ENCODE measurements around the gene NBPF1. TPM values are rescaled to one million over a fixed set of nuclear protein-coding genes. Genes with fewer than 3 reads are reported as not detected.
A peak's percentile ranks its signal among the peaks of the same experiment; 100 is the strongest.
"Not testable (repeated sequence)": the region's sequence is repeated elsewhere in the genome, so short reads cannot be mapped to it uniquely, and the experiment has no call there.

The NBPF1 gene
- total RNA-seq, 1 donor from 2014 or later, result 41.8 TPM

DNA sequence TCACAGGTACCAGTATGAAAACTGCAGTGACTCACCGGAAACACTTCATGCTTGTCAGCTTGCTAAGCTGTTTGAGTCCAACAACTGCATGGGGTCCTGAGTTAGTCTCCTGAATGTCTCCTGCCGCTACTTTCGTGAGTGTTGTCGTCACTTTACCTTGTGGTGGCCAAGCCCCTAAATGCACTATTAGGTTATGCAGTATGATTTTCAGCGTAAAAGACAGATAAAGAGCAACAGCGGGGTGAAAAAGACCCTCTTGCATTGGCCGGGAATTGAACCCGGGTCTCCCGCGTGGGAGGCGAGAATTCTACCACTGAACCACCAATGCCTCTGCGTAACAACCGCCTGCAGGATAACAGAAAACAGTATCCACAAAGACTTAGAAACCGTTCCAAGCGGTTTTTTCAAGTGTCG lies 67.7 kb downstream of the NBPF1 start:
- DNase-seq (ENCODE audit: low read depth), result peak; percentile 33

DNA sequence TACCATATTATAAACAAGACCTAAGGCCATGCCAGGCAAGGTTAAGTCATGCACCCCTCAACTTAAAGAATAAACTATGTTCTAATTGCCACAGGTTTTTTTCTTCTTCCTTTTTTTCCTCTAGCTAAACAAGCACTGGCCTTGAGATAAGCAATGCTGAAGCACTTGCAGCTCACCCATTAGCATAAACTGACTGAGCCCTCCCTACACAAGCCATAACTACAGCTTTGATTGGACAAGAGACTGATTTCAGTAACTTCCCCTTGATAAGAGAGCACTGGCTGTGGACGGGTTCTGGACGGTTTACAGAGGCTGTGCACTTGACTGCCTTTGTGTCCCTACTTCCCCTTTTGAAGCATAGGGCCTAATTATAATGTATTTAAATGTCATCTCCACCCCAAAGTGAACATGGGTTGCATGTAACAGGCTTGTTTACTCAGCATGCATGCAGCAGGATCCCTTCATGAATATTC lies 72.9 kb downstream of the NBPF1 start:
- not testable (repeated sequence) for DNase-seq (ENCODE audit: low read depth)

DNA sequence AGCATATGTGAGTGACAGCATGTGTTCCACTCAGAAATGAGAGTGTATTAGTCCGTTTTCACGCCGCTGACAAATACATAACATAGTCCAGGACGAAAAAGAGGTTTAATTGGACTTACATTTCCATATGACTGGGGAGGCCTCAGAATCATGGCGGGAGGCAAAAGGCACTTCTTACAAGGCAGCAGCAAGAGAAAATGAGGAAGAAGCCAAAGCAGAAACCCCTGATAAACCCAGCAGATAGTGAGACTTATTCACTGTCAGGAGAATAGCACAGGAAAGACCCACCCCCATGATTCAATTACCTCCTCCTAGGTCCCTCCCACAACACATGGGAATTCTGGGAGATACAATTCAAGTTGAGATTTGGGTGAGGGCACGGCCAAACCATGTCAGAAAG lies 75.8 kb downstream of the NBPF1 start:
- DNase-seq (ENCODE audit: low read depth), result not testable (repeated sequence)

DNA sequence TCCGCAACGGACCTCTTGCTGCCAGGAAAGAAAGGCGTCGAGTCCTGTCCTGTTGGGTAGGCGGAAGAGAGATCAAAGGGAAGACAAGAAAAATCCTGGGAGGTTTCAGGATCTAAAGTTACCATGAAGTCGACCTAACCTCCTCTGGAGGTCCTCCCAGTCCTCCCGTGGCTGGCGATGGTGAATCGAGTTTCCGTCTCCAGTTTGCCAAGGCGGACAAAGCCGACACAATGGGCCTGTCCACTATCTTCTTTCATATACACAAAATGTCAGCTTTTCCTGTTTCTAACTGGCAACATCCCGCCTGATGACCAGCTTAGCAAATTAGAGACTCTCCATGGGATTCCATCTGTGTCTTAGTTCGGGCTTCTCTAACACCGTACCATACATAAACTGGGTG lies 76.6 kb downstream of the NBPF1 start:
- not testable (repeated sequence) for DNase-seq (ENCODE audit: low read depth)

DNA sequence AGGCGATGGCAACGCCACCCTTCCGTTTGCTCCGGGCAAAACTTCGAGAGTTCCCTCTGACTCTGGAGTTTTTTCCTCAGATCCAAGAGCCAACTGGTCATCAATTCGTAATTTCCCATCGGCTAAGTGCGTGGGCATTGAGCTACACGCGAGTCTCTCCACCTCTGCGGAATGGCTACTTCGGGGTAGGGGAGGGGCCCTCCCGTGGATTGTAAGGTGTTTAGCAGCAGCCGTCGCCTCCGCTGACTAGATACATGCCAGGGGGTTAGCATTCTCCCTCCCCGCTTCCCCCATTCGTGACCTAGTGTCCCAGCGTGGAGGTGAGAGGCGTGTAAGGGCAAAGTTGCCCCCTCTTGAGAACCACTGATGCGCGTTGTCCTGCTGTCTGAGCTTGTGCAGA lies 77.5 kb downstream of the NBPF1 start:
- DNase-seq (ENCODE audit: low read depth), result not testable (repeated sequence)

DNA sequence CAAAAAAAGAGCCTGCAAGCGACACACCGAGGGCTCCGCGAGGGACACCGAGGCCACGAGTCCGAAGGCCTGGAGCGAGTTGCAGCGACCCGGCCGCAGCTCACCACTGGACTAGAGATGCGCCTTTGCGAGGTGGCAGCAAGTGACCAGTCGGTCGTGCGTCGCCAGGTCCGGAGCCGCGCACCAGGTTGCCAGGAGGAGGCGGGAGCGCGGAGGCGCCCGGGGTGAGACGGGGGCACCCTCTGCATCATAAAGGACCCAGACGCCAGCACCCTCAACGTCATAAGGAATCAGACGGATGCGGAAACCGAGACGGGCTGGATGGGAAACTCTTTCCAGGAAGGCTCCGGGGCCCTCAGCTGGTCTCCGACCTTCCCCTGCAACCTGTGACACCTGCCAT lies 77.9 kb downstream of the NBPF1 start:
- DNase-seq (ENCODE audit: low read depth), result not testable (repeated sequence)

DNA sequence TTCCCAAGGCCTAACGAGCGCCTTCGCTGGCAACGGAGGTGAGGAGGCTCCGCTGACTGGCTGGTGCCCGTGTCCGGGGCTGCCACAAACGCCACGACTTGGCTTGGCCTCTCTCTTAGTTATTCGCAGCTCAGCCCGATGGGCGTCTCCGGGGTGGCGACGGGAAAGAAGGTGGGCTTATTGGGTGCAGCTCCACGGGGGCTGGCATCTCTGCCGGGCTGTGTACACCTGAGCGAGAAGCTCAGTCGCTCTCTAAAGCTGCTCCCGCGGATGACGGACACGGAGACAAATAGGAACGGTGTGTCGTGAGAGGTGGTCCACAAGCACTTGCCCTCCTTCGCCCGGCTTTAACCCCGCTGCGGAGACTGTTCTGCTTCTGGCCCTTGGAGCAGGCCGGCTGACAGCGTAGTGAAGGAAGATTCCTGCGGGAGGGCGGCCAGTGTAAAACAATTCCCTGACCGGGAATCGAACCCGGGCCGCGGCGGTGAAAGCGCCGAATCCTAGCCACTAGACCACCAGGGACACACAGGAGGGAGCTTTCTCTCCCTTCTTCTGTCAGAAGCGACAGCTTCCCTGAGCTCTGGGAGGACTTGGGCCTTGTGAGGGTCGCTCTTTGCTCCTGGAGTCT lies 78.4 kb downstream of the NBPF1 start:
- DNase-seq (ENCODE audit: low read depth), result peak; percentile 22

DNA sequence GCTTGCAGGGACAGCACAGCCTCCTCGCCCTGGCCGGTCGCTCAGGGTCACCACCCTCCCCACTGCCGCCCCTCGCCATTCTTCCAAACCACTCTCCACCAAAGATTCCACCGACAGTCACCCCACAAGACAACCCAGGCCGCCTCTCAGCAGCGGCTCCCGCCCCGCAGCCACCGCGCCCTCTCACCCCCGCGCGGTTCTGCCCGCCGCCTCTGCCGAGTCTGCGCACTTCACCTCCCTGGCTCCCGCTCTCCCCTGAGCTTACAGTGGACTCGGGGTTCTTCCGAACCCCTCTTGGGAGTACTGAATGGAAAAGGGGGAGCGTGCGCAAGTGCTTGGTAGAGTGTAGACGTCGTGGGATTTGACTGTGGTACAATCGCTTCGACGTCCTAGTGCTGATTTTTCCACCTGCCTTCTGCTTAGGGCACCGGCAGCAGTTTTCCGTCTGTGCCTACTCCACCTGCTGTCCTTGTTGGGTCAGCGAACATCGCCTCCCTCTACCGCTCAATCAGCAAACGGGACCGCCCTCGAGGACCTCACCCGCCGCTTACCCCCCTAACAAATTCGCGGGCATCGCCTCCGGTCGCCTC lies 79.0 kb downstream of the NBPF1 start:
- not testable (repeated sequence) for DNase-seq (ENCODE audit: low read depth)

DNA sequence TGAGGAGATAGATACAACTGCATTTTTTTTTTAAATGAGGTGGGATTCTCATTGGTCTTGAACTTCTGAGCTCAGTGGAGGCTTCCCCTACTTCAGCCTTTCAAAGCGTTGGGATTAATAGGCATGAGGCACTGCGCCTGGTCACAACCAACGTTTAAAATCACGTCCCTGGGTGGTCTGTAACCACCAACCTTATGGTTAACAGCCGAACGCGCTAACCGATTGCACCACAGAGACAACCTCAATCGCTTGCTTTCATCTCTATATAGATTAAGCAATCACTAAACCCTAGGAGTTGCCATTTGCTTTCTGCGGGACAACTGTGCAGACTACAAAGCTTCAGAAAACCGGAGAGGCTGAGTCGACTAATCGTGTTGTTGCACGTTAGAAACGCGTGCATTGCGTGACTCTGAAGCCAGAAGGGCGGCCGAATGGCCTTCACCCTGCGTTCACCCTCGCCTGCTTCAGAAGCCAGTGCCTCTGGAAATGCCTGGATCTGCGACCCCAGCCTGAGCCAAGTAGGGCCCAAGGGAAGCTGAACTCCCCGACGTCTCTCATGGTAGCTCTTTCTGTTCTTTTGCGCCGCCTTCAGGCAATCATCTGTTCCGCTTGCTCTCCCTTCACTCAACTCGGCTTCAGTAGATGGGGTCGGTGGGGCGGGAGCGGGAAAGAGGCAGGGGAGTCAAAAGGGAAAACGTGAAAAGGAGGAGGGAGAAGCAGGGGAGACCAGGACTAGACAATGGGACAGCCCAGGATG lies 81.0 kb downstream of the NBPF1 start:
- DNase-seq (ENCODE audit: low read depth), result not testable (repeated sequence)

DNA sequence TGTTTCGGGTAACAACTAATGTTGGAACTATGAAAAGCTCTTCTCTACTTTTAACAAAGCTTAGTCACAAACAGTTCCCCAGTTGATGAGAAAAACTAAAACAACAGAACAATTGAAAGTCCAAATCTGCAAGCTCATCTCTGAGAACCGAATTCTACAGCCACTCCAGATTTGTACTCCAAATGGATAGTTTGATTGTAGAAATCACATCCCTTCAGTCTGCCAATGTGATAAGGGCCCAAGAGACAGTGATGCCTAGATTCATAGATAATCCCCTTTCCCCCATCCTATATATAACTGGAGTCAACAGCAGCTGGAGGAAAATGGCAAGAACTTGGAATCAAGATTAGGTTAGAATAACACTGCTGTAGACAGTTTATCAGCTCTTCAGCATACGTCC lies 85.0 kb downstream of the NBPF1 start:
- DNase-seq (ENCODE audit: low read depth), result not testable (repeated sequence)

DNA sequence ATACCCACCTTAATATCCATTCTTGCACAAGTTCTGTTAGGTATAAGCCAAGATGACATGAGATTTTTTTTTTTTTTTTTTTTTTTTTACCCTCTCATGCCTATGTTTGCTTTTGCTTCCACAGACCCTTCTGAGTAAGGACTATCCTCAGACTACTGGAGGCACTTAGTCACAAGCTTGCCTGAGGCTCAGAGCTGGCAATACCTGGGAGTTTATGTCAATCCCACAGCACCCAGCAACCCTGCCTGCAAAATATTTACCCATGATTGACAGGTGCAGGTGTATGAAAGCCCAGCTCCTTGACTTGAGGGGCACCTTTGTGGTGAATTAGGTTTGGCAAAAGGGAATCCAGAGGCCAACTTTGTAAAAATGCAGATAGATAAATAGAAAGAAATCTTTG lies 87.6 kb downstream of the NBPF1 start:
- peak; percentile 4 for DNase-seq (ENCODE audit: low read depth)

DNA sequence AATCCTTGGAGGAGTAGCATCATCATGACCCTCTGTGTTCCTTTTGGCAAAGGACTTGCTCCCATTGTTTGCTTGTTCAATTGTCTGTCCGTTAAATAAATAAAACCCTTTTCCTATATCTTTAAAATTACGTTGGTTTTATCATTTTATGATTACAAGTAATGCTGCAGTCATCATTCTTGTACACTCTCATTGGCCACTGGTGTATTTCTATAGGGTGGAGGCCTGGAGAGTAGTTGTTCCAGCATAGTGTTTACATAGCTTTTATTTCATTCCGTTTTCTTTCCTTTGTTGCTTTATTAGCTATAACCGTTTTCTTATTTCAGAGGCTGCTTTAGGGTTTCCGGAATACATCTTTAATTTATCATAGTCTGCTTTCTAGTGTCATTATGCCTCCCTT lies 91.7 kb downstream of the NBPF1 start:
- not testable (repeated sequence) for DNase-seq (ENCODE audit: low read depth)

DNA sequence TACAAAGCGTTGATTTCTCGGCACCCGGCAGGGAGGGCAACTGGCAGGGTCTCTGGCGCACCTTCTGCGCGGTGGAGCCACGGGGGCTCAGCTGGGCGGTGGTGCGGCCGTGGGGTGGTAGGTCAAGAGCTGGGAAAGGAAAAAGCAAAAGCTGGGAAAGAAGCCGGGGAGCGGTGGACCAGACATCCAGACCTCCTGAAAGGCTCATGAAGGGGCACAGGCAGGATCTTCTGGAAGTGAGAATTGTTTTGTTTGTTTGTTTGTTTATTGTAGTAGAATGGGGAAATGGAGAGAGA lies 92.1 kb downstream of the NBPF1 start:
- DNase-seq (ENCODE audit: low read depth), result no peak

DNA sequence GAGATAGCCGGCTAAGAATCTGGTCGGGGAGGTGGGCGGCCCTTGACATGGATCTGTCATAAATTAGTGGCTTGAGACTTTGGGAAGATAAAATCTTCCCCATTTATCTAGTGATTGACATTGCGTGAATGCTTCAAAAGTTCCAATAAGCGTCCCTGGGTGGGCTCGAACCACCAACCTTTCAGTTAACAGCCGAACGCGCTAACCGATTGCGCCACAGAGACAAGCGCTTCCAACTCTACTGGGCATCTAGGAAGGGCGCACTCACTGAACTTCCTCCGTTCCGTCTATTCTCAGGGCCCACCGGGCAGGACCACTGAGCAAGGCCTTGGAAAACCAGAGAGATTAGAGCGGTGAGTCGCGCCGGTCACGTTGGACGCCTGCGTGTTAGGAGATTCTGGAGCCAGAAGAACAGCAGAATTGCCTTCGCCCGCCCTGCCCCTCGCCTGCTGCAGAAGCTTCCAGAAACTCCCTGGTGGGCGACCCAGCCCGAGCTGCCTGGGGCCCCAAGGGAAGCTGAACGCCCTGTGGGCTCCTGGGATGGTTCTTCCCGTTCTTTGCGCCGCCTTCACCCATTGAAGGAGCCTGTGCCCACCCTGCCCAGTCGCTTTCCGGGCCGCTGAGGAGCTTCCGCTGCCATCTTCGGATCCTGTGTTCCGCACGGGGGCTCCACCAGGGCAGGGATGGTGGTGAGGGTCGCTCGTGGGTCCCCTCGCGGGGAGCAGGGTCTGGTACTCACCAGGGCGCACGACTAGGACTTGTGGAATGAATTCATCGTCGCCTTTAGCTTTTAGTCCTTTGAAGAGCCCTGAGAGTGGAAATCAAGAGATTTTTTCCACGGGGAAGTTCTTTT lies 92.7 kb downstream of the NBPF1 start:
- DNase-seq (ENCODE audit: low read depth), result not testable (repeated sequence)

DNA sequence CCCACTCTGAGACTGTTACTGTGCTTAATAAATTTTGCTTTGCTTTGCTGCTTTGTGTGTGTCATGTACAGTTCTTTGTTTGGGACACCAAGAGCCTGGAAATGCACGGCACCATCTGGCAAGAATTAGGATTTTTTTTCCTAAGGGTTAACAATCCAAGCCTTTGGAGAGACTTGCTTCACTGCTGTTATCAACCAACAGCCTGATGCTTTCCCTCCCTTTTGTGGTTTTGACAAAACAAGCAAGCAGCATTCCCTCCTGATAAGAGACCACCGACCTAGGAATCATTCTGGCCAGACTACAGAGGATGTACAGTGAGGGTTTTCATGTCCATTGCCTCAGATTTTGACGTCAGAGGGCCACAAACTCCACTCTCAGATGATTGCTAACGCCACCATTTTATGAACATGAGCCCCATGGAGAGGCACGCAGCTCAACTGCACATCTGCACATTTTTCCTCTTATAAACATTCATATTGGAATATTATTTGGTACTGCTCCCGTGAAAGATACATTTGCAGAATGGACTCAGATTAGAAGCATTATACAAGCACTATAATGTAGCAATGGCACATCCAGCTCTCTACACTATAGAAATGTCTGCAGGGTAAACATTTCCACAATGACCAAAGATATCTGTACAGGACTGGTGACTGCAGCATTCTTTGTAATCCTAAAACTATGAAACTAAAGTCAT lies 94.0 kb downstream of the NBPF1 start:
- DNase-seq (ENCODE audit: low read depth), result not testable (repeated sequence)

DNA sequence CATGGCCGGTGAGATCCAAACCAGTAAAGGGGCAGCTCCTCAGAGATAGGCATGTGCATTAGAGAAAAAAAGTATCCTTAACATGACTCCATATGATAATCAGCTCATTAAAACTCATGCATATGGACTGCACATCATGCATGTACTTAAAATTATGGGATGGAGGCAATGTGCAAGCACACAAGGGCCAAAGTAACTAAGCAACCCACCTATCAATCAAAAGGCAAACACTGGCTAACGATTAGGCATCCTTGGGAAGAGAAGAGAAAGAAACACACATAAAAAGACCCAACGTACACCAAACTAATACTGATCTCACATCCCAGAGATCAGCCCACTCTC lies 94.5 kb downstream of the NBPF1 start:
- not testable (repeated sequence) for DNase-seq (ENCODE audit: low read depth)

DNA sequence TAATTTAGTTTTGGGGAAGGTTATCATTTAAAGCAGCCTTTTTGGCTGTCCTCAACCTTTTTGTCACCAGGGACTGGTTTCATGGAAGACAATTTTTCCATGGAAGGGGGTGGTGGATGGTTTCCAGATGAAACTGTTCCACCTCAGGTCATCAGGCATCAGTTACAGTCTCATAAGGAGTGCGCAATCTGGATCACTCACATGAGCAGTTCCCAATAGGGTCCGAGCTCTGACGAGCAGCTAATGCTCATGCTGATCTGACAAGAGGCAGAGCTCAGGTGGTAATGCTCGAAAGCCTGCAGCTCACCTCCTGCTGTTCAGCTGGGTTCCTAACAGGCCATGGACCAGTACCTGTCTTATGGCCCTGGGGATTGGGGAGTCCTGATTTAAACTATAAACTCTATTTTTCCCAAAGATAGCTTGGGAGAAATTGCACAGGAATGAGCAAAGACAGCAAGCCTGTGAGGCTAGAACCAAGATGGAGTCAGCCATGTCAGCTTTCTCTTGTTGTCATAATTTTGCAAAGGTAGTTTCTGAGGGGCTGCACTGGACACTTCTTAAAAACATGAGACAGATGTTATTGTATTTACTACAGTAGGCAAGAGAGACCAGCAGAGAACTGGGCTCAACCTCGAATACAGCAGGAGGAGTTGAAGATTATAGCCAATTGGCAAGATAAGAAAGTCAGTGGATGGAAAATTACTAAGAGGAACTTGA lies 96.5 kb downstream of the NBPF1 start:
- DNase-seq (ENCODE audit: low read depth), result not testable (repeated sequence)

DNA sequence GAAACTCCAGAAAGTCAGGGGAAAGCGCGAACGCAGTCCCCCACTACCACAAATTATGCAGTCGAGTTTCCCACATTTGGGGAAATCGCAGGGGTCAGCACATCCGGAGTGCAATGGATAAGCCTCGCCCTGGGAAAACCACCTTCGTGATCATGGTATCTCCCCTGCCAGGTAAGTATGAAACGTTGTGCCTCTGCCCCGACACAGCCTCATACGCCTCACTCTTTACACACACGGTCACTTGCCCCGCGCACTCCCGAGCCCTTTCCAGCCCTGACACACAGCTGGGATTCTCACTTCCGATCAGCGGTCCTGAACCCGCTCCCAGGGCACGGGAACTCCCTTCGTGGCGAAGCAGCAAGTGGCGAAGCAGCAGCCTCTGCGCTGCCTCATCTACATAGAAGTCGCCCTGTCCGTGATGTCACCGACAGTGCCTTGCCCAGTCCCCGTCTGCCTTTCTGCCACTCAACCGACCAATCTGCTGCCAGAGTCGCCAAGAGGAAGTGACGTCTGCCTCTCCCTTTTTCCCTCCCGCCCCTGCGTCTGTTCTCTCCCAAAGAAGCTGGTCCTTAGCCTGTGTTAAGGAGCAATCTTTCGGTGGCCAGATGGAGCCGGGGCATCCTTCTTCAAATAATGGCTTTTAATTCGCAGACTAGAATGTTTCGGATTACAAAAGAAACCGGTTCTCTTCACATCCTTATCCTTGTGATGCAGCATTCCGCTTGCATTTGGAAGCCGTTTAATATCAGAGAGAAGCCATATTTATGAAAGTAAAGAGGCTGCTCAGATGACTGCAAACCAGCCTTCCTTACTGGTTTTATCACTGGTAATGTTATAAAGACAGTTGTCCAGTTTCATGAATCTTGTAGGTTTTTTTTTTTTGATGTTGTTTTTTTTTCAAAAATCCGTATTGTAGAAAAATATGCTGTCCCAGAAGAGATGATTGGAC lies 99.0 kb downstream of the NBPF1 start, which contains the start of gene RNU1-1:
RNU1-1 (minus strand) TSS at position 179 of the 949 bp plus-strand sequence.
- peak; percentile 63 for DNase-seq (ENCODE audit: low read depth)

DNA sequence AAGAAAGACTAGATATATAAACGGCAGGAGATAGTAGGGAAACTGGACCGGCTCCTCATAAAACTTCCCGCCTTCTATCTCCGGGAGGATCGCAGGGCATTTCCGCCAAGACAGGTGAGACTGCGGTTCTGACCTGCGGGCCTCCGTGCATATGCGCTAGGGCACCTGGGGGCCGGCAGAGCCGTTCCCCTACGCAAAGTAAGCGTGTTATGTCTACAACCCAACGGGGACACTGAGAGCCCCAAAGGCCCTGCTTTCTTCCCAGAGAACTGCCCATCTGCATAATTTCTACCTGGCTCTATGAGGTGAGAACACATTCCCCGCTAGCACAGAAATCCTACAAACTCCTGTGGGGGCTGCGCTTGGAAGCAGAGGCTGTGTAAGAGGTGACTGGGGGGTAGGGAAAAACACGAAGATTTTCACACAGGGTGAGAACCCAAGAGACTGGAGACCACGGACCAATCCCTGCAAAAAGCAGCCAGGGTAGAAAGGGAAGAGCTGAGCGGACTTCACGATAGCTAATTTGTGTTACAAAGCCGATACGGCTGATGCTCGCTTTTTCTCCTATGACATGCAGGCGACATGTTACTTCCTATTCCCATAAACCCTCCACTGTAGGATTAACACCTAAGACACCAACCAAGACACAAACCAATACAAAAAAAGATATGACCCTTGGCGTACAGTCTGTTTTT lies 99.8 kb downstream of the NBPF1 start:
- peak; percentile 97 for DNase-seq (ENCODE audit: low read depth)
